IMR-90 (cell line): ENCODE measurements around the gene CACNA2D3. TPM values are rescaled to one million over a fixed set of nuclear protein-coding genes. Genes with fewer than 3 reads are reported as not detected.

ENCODE experiments used
- ATAC-seq: fragments of 200-7000 bp; cut with Tn5 transposase; 2 replicates; pipeline ENCODE4 v1.9.1; 2020; ENCODE audit warnings: low read depth, mild to moderate bottlenecking, moderate library complexity
- BruUV-seq: library from RNA; stranded (reverse); fragments of 400-500 nt; replicated peaks from 2 replicates; lab custom pipeline; 2021; lab: Mats Ljungman, UMichigan
- CTCF ChIA-PET: fragments of 300-600 bp; formaldehyde crosslinking; extraction: SDS; loops from one replicate; lab custom pipeline; 2021; ENCODE audit warnings: antibody characterized with exemption; lab: Yijun Ruan, JAX
- POLR2A ChIA-PET: fragments of 300-600 bp; sonication (Branson Sonifier 250); formaldehyde crosslinking; loops from one replicate; lab custom pipeline; 2022; ENCODE audit warnings: antibody characterized with exemption; ENCODE audit not compliant: unreplicated experiment; lab: Charles Lee
- DNase-seq: peaks from one replicate; pipeline ENCODE4 v3.0.0; 2013
- H2AFZ ChIP-seq: replicated peaks from 2 replicates; pipeline ENCODE3; 2013; ENCODE audit warnings: low read length, mild to moderate bottlenecking; ENCODE audit not compliant: poor library complexity
- H2AK5ac ChIP-seq: 2 replicates; pipeline ENCODE4 v1.6.1; 2013; ENCODE audit warnings: low read depth, low read length, inconsistent platforms
- H2AK9ac ChIP-seq: replicated peaks from 2 replicates; pipeline ENCODE3; 2013; ENCODE audit warnings: mild to moderate bottlenecking, low read depth, low read length, moderate library complexity; ENCODE audit not compliant: poor library complexity
- H2BK120ac ChIP-seq: 2 replicates; pipeline ENCODE4 v1.6.1; 2013; ENCODE audit warnings: low read depth, low read length, inconsistent platforms
- H2BK15ac ChIP-seq: 3 replicates; pipeline ENCODE4 v1.6.1; 2013; ENCODE audit warnings: low read depth, low read length, inconsistent platforms
- H2BK20ac ChIP-seq: 2 replicates; pipeline ENCODE4 v1.6.1; 2013; ENCODE audit warnings: low read depth, mild to moderate bottlenecking, inconsistent platforms, low read length, moderate library complexity
- H2BK5ac ChIP-seq: 2 replicates; pipeline ENCODE4 v1.6.1; 2013; ENCODE audit warnings: mild to moderate bottlenecking, low read depth, low read length, inconsistent platforms; ENCODE audit not compliant: poor library complexity, severe bottlenecking
- H3K14ac ChIP-seq: replicated peaks from 2 replicates; pipeline ENCODE4 v1.6.1; 2013; ENCODE audit warnings: low read depth, low read length, inconsistent platforms
- H3K18ac ChIP-seq: 2 replicates; pipeline ENCODE4 v1.6.1; 2013; ENCODE audit warnings: low read depth, low read length, control low read depth
- H3K23ac ChIP-seq: 2 replicates; pipeline ENCODE4 v1.6.1; 2013; ENCODE audit warnings: low read depth, low read length, inconsistent platforms
- H3K27ac ChIP-seq: 2 replicates; pipeline ENCODE4 v1.5.1; 2013; ENCODE audit warnings: mild to moderate bottlenecking, control low read depth, low read length; ENCODE audit not compliant: insufficient read depth
- H3K27me3 ChIP-seq: 2 replicates; pipeline ENCODE4 v1.6.1; 2013; ENCODE audit warnings: low read length; ENCODE audit not compliant: control insufficient read depth, insufficient read depth
- H3K36me3 ChIP-seq: 2 replicates; pipeline ENCODE4 v1.6.1; 2013; ENCODE audit warnings: low read length, mixed read lengths; ENCODE audit not compliant: control insufficient read depth, insufficient read depth
- H3K4ac ChIP-seq: 2 replicates; pipeline ENCODE4 v1.6.1; 2013; ENCODE audit warnings: low read depth, low read length, inconsistent platforms
- H3K4me1 ChIP-seq: 2 replicates; pipeline ENCODE4 v1.6.1; 2013; ENCODE audit warnings: low read length, mixed read lengths; ENCODE audit not compliant: control insufficient read depth, insufficient read depth
- H3K4me2 ChIP-seq: 2 replicates; pipeline ENCODE4 v1.6.1; 2013; ENCODE audit warnings: low read depth, mild to moderate bottlenecking, control low read depth, low read length, moderate library complexity
- H3K4me3 ChIP-seq: 2 replicates; pipeline ENCODE4 v1.5.1; 2013; ENCODE audit warnings: low read depth, mild to moderate bottlenecking, control low read depth, low read length, moderate library complexity; ENCODE audit not compliant: insufficient read depth
- H3K56ac ChIP-seq: 2 replicates; pipeline ENCODE4 v1.6.1; 2013; ENCODE audit warnings: low read length, inconsistent platforms; ENCODE audit not compliant: insufficient read depth; ENCODE audit errors: extremely low read depth
- H3K79me1 ChIP-seq, 2 experiments: 2 replicates each; pipeline ENCODE4 v1.6.1; 2013; ENCODE audit warnings: low read length in 2 of 2, inconsistent platforms in 1 of 2, low read depth in 1 of 2
- H3K9ac ChIP-seq: 2 replicates; pipeline ENCODE4 v1.6.1; 2013; ENCODE audit warnings: low read depth, low read length, control low read depth
- H3K9me1 ChIP-seq: 2 replicates; pipeline ENCODE4 v1.6.1; 2013; ENCODE audit warnings: low read length, inconsistent platforms; ENCODE audit not compliant: insufficient read depth
- H3K9me3 ChIP-seq: 2 replicates; pipeline ENCODE4 v1.6.1; 2013; ENCODE audit warnings: low read length; ENCODE audit not compliant: control insufficient read depth, insufficient read depth
- H4K20me1 ChIP-seq: 2 replicates; pipeline ENCODE4 v1.6.1; 2013; ENCODE audit warnings: low read length, inconsistent platforms; ENCODE audit not compliant: insufficient read depth
- H4K5ac ChIP-seq: 2 replicates; pipeline ENCODE4 v1.6.1; 2013; ENCODE audit warnings: mild to moderate bottlenecking, low read depth, low read length, control low read depth
- H4K8ac ChIP-seq, 2 experiments: 2 replicates each; pipeline ENCODE4 v1.6.1; 2013; ENCODE audit warnings: low read depth in 2 of 2, low read length in 2 of 2, control low read depth in 1 of 2, inconsistent platforms in 1 of 2
- H4K91ac ChIP-seq: 2 replicates; pipeline ENCODE4 v1.6.1; 2013; ENCODE audit warnings: low read depth, low read length, inconsistent platforms; ENCODE audit not compliant: insufficient read depth
- BHLHE40 ChIP-seq: fragments of 150-350 bp; IDR thresholded peaks from 2 replicates; pipeline ENCODE4 v1.6.1; 2016; ENCODE audit warnings: mild to moderate bottlenecking, low read depth, low read length
- CEBPB ChIP-seq: IDR thresholded peaks from 2 replicates; pipeline ENCODE4 v1.6.1; 2012; ENCODE audit warnings: low read depth, low read length, improper control_type of control experiment
- CHD1 ChIP-seq: IDR thresholded peaks from 2 replicates; pipeline ENCODE4 v1.6.1; 2012; ENCODE audit warnings: low read depth, low read length, improper control_type of control experiment
- CTCF ChIP-seq: conservative IDR thresholded peaks from 2 replicates; pipeline ENCODE4 v1.5.1; 2012; ENCODE audit warnings: mild to moderate bottlenecking, low read depth, low read length, improper control_type of control experiment
- FOS ChIP-seq: fragments of 150-350 bp; IDR thresholded peaks from 2 replicates; pipeline ENCODE4 v1.6.1; 2016; ENCODE audit warnings: low read depth, low read length
- MAFK ChIP-seq: IDR thresholded peaks from 2 replicates; pipeline ENCODE4 v1.6.1; 2012; ENCODE audit warnings: low read depth, low read length, improper control_type of control experiment
- MAZ ChIP-seq: IDR thresholded peaks from 2 replicates; pipeline ENCODE4 v1.6.1; 2012; ENCODE audit warnings: low read depth, mild to moderate bottlenecking, low read length, improper control_type of control experiment, moderate library complexity, borderline replicate concordance
- MXI1 ChIP-seq: IDR thresholded peaks from 2 replicates; pipeline ENCODE4 v1.6.1; 2012; ENCODE audit warnings: low read depth, mild to moderate bottlenecking, low read length, moderate library complexity, borderline replicate concordance
- NFE2L2 ChIP-seq: fragments of 150-350 bp; IDR thresholded peaks from 2 replicates; pipeline ENCODE4 v1.6.1; 2016; ENCODE audit warnings: low read depth, mild to moderate bottlenecking, low read length
- POLR2A ChIP-seq: IDR thresholded peaks from 2 replicates; pipeline ENCODE4 v1.6.1; 2012; ENCODE audit warnings: mild to moderate bottlenecking, low read depth, low read length
- RAD21 ChIP-seq: IDR thresholded peaks from 2 replicates; pipeline ENCODE4 v1.6.1; 2012; ENCODE audit warnings: low read length, improper control_type of control experiment
- RCOR1 ChIP-seq: IDR thresholded peaks from 2 replicates; pipeline ENCODE4 v1.6.1; 2012; ENCODE audit warnings: mild to moderate bottlenecking, low read length, improper control_type of control experiment; ENCODE audit not compliant: insufficient replicate concordance
- RFX5 ChIP-seq: IDR thresholded peaks from 2 replicates; pipeline ENCODE4 v1.8.0; 2012; ENCODE audit warnings: low read depth, mild to moderate bottlenecking, low read length, moderate library complexity
- SMC3 ChIP-seq: fragments of 150-350 bp; IDR thresholded peaks from 2 replicates; pipeline ENCODE4 v1.6.1; 2016; ENCODE audit warnings: low read depth, mild to moderate bottlenecking, antibody characterized with exemption, low read length, moderate library complexity
- WGBS, 2 experiments: methylation state at CpG; one replicate each; pipeline versions ENCODE4 v1.1.5 to v1.1.7; 2013; ENCODE audit warnings: missing lambda C conversion rate in 2 of 2; ENCODE audit not compliant: insufficient read length in 1 of 2; ENCODE audit errors: extremely low coverage in 2 of 2; 5-methylcytosine and 5-hydroxymethylcytosine counted together
- dilution Hi-C: fragments of 300-500 bp; cut with HindIII; formaldehyde crosslinking; loops from one replicate; pipeline ENCODE4 v1.14.3; 2018; ENCODE audit warnings: low sequenced_read_pairs; ENCODE audit not compliant: unreplicated experiment
- in situ Hi-C: fragments of 300-500 bp; cut with MboI; formaldehyde crosslinking; loops from 3 replicates; pipeline ENCODE4 v1.14.3; 2019; ENCODE audit warnings: low sequenced_read_pairs, inconsistent platforms, mixed read lengths
- intact Hi-C: fragments of 100-400 bp; cut with micrococcal nuclease; formaldehyde crosslinking; loops from 2 replicates; pipeline ENCODE4 v1.10.0; 2022
- polyA plus RNA-seq, 3 experiments: library from polyadenylated mRNA; depleted of rRNA; stranded (reverse); fragments of >200 nt; gene quantifications; 2 replicates each; pipeline ENCODE4 v1.2.3, GENCODE V29; 2012; ENCODE audit warnings: low replicate concordance in 1 of 3
- total RNA-seq: library from RNA; depleted of rRNA; stranded (reverse); fragments of >200 nt; gene quantifications from 2 replicates; pipeline ENCODE4 v1.2.3, GENCODE V29; 2012
- TF ChIP-seq, protein P1 (sequence below): fragments of 150-350 bp; IDR thresholded peaks from 2 replicates; pipeline ENCODE4 v1.6.1; 2017; ENCODE audit warnings: mild to moderate bottlenecking, antibody characterized with exemption, low read length, low read depth
- TF ChIP-seq, protein P2 (sequence below): fragments of 150-350 bp; IDR thresholded peaks from 2 replicates; pipeline ENCODE4 v1.6.1; 2016; ENCODE audit warnings: low read depth, mild to moderate bottlenecking, low read length, moderate library complexity, borderline replicate concordance

The CACNA2D3 gene
- total and polyA plus RNA-seq, 2 of the 4 experiments (the other 2 are of a cell fraction), result 0.36 to 0.41 TPM

GRCh38 chr3:54537506-54537905 lies 415.2 kb downstream of the CACNA2D3 start:
- H2BK15ac ChIP-seq, result no peak overlapping the region
- no peak overlapping the region for H2AK9ac ChIP-seq
- 55% methylated on average over 6 of the region's 6 CpGs; no CpG with 5 or more reads in 1 of the 2 experiments for WGBS, 2 experiments
- TF ChIP-seq CEBPB (no peak), MAZ (no peak), POLR2A (no peak), FOS (no peak), RCOR1 (no peak), CHD1 (no peak), RAD21 (no peak), MXI1 (no peak), CTCF (no peak), NFE2L2 (no peak), SMC3 (no peak), MAFK (no peak), BHLHE40 (no peak), RFX5 (no peak)
- TF ChIP-seq, protein P1, sequence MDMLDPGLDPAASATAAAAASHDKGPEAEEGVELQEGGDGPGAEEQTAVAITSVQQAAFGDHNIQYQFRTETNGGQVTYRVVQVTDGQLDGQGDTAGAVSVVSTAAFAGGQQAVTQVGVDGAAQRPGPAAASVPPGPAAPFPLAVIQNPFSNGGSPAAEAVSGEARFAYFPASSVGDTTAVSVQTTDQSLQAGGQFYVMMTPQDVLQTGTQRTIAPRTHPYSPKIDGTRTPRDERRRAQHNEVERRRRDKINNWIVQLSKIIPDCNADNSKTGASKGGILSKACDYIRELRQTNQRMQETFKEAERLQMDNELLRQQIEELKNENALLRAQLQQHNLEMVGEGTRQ, result no peak
- TF ChIP-seq, protein P2, sequence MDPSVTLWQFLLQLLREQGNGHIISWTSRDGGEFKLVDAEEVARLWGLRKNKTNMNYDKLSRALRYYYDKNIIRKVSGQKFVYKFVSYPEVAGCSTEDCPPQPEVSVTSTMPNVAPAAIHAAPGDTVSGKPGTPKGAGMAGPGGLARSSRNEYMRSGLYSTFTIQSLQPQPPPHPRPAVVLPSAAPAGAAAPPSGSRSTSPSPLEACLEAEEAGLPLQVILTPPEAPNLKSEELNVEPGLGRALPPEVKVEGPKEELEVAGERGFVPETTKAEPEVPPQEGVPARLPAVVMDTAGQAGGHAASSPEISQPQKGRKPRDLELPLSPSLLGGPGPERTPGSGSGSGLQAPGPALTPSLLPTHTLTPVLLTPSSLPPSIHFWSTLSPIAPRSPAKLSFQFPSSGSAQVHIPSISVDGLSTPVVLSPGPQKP, result no peak
- H2BK5ac ChIP-seq, result no peak overlapping the region
- in situ Hi-C loops, result no loop called here
- H4K8ac ChIP-seq, result no peak overlapping the region
- no peak overlapping the region for H3K23ac ChIP-seq
- no peak overlapping the region for H2AFZ ChIP-seq
- intact Hi-C loops, result no loop called here
- H3K14ac ChIP-seq, result no peak overlapping the region
- DNase-seq (no peak), ATAC-seq (no peak)
- no peak overlapping the region for H3K18ac ChIP-seq
- no peak overlapping the region for H4K91ac ChIP-seq
- H3K36me3 ChIP-seq, result no peaks in the 10 kb centered on the region
- no peak overlapping the region for H2BK20ac ChIP-seq
- no peaks in the 10 kb centered on the region for H4K20me1 ChIP-seq
- no TSS peak for BruUV-seq
- H2BK120ac ChIP-seq, result no peak overlapping the region
- no peaks in the 10 kb centered on the region for H3K9me1 ChIP-seq
- H3K56ac ChIP-seq, result no peak overlapping the region
- no peaks in the 10 kb centered on the region for H3K27me3 ChIP-seq
- H2AK5ac ChIP-seq, result no peak overlapping the region
- no peak overlapping the region for H3K27ac ChIP-seq
- H3K9me3 ChIP-seq, result peaks cover 5% of the 10 kb centered on the region
- no peak overlapping the region for H3K4ac ChIP-seq
- H3K79me1 ChIP-seq, result no peaks in the 10 kb centered on the region
- CTCF ChIA-PET, result no interaction called here
- H3K4me3 ChIP-seq, result no peak overlapping the region
- no peak overlapping the region for H3K9ac ChIP-seq
- POLR2A ChIA-PET, result no interaction called here
- no peaks in the 10 kb centered on the region for H3K4me1 ChIP-seq
- no peak overlapping the region for H4K5ac ChIP-seq
- no peak overlapping the region for H3K4me2 ChIP-seq
- dilution Hi-C loops, result no loop called here
